ENCODE measurements around the gene CNOT3. TPM values are rescaled to one million over a fixed set of nuclear protein-coding genes. Genes with fewer than 3 reads are reported as not detected.

Gene CNOT3
- total and polyA plus RNA-seq, 12 donors = 8.3 to 82.3 (median 47.1) TPM

GRCh38 chr19:54156490-54156889 lies 18.9 kb downstream of the CNOT3 start:
- no peaks in the 10 kb centered on the region for H3K9me3 ChIP-seq (replicated peaks in 1 of 3)
- peaks cover 0 to 66% of the 10 kb centered on the region in 2 donors for H3K36me3 ChIP-seq (replicated peaks in 1 of 2)
- H3K27me3 ChIP-seq = no peaks in the 10 kb centered on the region
- H3K4me1 ChIP-seq (replicated peaks in 1 of 2) = peaks cover 17 to 28% of the 10 kb centered on the region in 2 donors
- no peak for TF ChIP-seq POLR2A (IDR thresholded peaks at IDR 0.05)
- TF ChIP-seq CTCF (IDR thresholded peaks at IDR 0.05) = no peak
- no peak overlapping the region for H3K27ac ChIP-seq
- intact Hi-C loops (cut with DNase I) = no loop called here
- 72 to 80% (median 78%) methylated on average over 11 of the region's 11 CpGs for WGBS, 4 donors
- no peak for DNase-seq
- H3K4me3 ChIP-seq = no peak overlapping the region

- Histone ChIP-seq H3K27ac (no peak overlapping the region), H3K4me1 (replicated peaks in 1 of 2) (peaks cover 17 to 31% of the 10 kb centered on the region in 2 donors), H3K4me3 (no peak overlapping the region), H3K36me3 (replicated peaks in 1 of 2) (peaks cover 0 to 62% of the 10 kb centered on the region in 2 donors), H3K27me3 (no peaks in the 10 kb centered on the region), H3K9me3 (replicated peaks in 1 of 3) (no peaks in the 10 kb centered on the region)
- no peak for TF ChIP-seq POLR2A (IDR thresholded peaks at IDR 0.05)
- TF ChIP-seq CTCF (IDR thresholded peaks at IDR 0.05) = no peak
- intact Hi-C loops (cut with DNase I) = no loop called here
- no peak for DNase-seq
- WGBS, 4 donors = 89 to 97% (median 97%) methylated on average over 2 to 3 of the region's 3 CpGs
Observed at GRCh38 chr19:54156953-54157352, 19.4 kb downstream of the CNOT3 start.

GRCh38 chr19:54158812-54159351 lies 21.3 kb downstream of the CNOT3 start:
- Histone ChIP-seq H3K4me3 (peak overlapping the region; percentile 1 to 89 (median 24)), H3K27ac (peak overlapping the region; percentile 82 to 100 (median 95)), H3K9me3 (replicated peaks in 1 of 3) (no peaks in the 10 kb centered on the region), H3K27me3 (no peaks in the 10 kb centered on the region), H3K36me3 (replicated peaks in 1 of 2) (peaks cover 0 to 42% of the 10 kb centered on the region in 2 donors), H3K4me1 (replicated peaks in 1 of 2) (peaks cover 22 to 42% of the 10 kb centered on the region in 2 donors)
- DNase-seq = no peak
- TF ChIP-seq POLR2A (IDR thresholded peaks at IDR 0.05) (no peak), CTCF (IDR thresholded peaks at IDR 0.05) (no peak)
- intact Hi-C loops (cut with DNase I) = no loop called here
- 4 to 8% (median 7%) methylated on average over 16 to 19 of the region's 19 CpGs for WGBS, 4 donors

- WGBS, 4 donors = 0 to 1% (median 0%) methylated on average over 53 to 72 of the region's 72 CpGs
- intact Hi-C loops (cut with DNase I) = no loop called here
- no peaks in the 10 kb centered on the region for H3K27me3 ChIP-seq
- peaks cover 22 to 46% of the 10 kb centered on the region in 2 donors for H3K4me1 ChIP-seq (replicated peaks in 1 of 2)
- peak within 1 kb of the TSS; percentile 82 to 100 (median 95) for H3K27ac ChIP-seq
- peaks cover 0 to 35% of the 10 kb centered on the region in 2 donors for H3K36me3 ChIP-seq (replicated peaks in 1 of 2)
- no peaks in the 10 kb centered on the region for H3K9me3 ChIP-seq (replicated peaks in 1 of 3)
- TF ChIP-seq CTCF (IDR thresholded peaks at IDR 0.05) (peak in 3 of 6 experiments; percentile 12 to 30 (median 19)), POLR2A (IDR thresholded peaks at IDR 0.05) (peak; percentile 29 to 82)
- peak; percentile 100 for DNase-seq
- H3K4me3 ChIP-seq = peak within 1 kb of the TSS; percentile 10 to 89 (median 56)
Observed at GRCh38 chr19:54159352-54160181, 22.0 kb downstream of the CNOT3 start, which contains the start of gene LENG1. TSS of gene LENG1 (minus strand) at chr19:54159721. CDS start at chr19:54159695, 26 bp downstream.

Measured in adrenal gland (tissue), 12 donors.